ENCODE measurements around the gene KLF15. TPM values are rescaled to one million over a fixed set of nuclear protein-coding genes. Genes with fewer than 3 reads are reported as not detected.

KLF15 gene
- total RNA-seq, 1 experiment from 2014 or later = 3.3 TPM

GRCh38 chr3:126344380-126345041 lies 12.7 kb downstream of the KLF15 start:
- CTCF ChIA-PET = no interaction called here
- TF ChIP-seq, protein P1, sequence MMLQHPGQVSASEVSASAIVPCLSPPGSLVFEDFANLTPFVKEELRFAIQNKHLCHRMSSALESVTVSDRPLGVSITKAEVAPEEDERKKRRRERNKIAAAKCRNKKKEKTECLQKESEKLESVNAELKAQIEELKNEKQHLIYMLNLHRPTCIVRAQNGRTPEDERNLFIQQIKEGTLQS (IDR thresholded peaks at IDR 0.05) = no peak
- TF ChIP-seq RAD21 (IDR thresholded peaks at IDR 0.05; ENCODE audit: low read depth) (no peak), JUND (IDR thresholded peaks at IDR 0.05) (no peak), ELF1 (IDR thresholded peaks at IDR 0.05; ENCODE audit: borderline replicate concordance, low read depth) (no peak), ZNF274 (IDR thresholded peaks at IDR 0.05; ENCODE audit: low read depth, low read length) (no peak), CBX3 (IDR thresholded peaks at IDR 0.05; ENCODE audit: low read depth) (no peak), POLR2A (IDR thresholded peaks at IDR 0.05; ENCODE audit: borderline replicate concordance, extremely low read depth, insufficient read depth, insufficient read length) (no peak), EGR1 (IDR thresholded peaks at IDR 0.05; ENCODE audit: low read depth) (no peak), FOSL1 (IDR thresholded peaks at IDR 0.05; ENCODE audit: low read depth) (no peak), TCF7L2 (IDR thresholded peaks at IDR 0.05; ENCODE audit: borderline replicate concordance, extremely low read depth, insufficient read depth, insufficient read length) (no peak), SRF (IDR thresholded peaks at IDR 0.05; ENCODE audit: low read depth) (no peak)
- TF ChIP-seq, protein P2, sequence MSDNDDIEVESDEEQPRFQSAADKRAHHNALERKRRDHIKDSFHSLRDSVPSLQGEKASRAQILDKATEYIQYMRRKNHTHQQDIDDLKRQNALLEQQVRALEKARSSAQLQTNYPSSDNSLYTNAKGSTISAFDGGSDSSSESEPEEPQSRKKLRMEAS (IDR thresholded peaks at IDR 0.05) = no peak
- Histone ChIP-seq H3K27me3 (ENCODE audit: insufficient read depth, low read length) (peaks cover 4% of the 10 kb centered on the region; the same call in 1 of the 2 replicates), H3K27ac (ENCODE audit: low read depth, low read length) (no peak overlapping the region), H3K9me2 (ENCODE audit: insufficient read depth) (no peaks in the 10 kb centered on the region), H2AFZ (ENCODE audit: low read depth, low read length, poor library complexity, severe bottlenecking) (no peak overlapping the region), H3K4me2 (ENCODE audit: low read length) (no peak overlapping the region), H3K36me3 (ENCODE audit: control insufficient read depth in 1 of 2, insufficient read depth in 2 of 2, low read length in 2 of 2) (no peaks in the 10 kb centered on the region), H3K9ac (ENCODE audit: low read length) (no peak overlapping the region), H3K4me3 (replicated peaks in 1 of 2; ENCODE audit: low read depth in 1 of 2, low read length in 2 of 2) (no peak overlapping the region), H4K20me1 (ENCODE audit: insufficient read depth) (no peaks in the 10 kb centered on the region), H3K9me3 (ENCODE audit: control insufficient read depth in 1 of 2, insufficient read depth in 1 of 2, low read depth in 1 of 2, low read length in 2 of 2) (no peaks in the 10 kb centered on the region), H3K4me1 (ENCODE audit: control insufficient read depth in 1 of 2, insufficient read depth in 2 of 2, low read length in 2 of 2) (no peaks in the 10 kb centered on the region), H3K79me2 (ENCODE audit: insufficient read depth, low read length) (no peaks in the 10 kb centered on the region)
- POLR2A ChIA-PET = no interaction called here
- intact Hi-C loops (cut with micrococcal nuclease) = no loop called here
- ATAC-seq (no peak), DNase-seq (ENCODE audit: low read depth, low spot score) (no peak)
- BruUV-seq (replicated peaks) = no TSS peak
- RAD21 ChIA-PET (ENCODE audit: low non-redundant PET in 1 of 2, low total read pairs in 2 of 2, uncharacterized antibody in 2 of 2, unreplicated experiment in 2 of 2) = no interaction called here

DNA sequence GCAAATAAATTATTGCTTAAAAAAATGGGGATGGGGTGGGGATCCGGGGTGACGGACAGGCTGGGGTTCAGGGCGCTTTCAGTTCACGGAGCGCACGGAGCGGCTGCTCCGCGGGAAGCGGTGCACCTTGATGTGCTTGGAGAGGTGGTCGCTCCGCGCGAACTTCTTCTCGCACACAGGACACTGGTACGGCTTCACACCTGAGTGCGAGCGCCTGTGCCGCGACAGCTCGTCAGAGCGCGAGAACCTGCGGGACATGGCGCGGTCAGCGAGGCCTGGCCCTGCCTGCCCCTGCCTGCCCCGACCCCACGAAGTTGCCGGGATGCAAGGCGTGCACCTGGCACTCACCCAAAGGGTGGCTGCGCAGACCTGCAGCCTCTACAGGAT lies 13.6 kb downstream of the KLF15 start:
- ATAC-seq (no peak), DNase-seq (ENCODE audit: low read depth, low spot score) (no peak)
- H4K20me1 ChIP-seq (ENCODE audit: insufficient read depth) = no peaks in the 10 kb centered on the region
- no peak overlapping the region for H3K4me2 ChIP-seq (ENCODE audit: low read length)
- no peaks in the 10 kb centered on the region for H3K4me1 ChIP-seq (ENCODE audit: control insufficient read depth in 1 of 2, insufficient read depth in 2 of 2, low read length in 2 of 2)
- H3K9me2 ChIP-seq (ENCODE audit: insufficient read depth) = no peaks in the 10 kb centered on the region
- H3K36me3 ChIP-seq (ENCODE audit: control insufficient read depth in 1 of 2, insufficient read depth in 2 of 2, low read length in 2 of 2) = no peaks in the 10 kb centered on the region
- ChIA-PET POLR2A (no interaction called here), RAD21 (ENCODE audit: low non-redundant PET in 1 of 2, low total read pairs in 2 of 2, uncharacterized antibody in 2 of 2, unreplicated experiment in 2 of 2) (no interaction called here), CTCF (no interaction called here)
- intact Hi-C loops (cut with micrococcal nuclease) = no loop called here
- H3K79me2 ChIP-seq (ENCODE audit: insufficient read depth, low read length) = no peaks in the 10 kb centered on the region
- no peak overlapping the region for H3K4me3 ChIP-seq (replicated peaks in 1 of 2; ENCODE audit: low read depth in 1 of 2, low read length in 2 of 2)
- no peaks in the 10 kb centered on the region for H3K9me3 ChIP-seq (ENCODE audit: control insufficient read depth in 1 of 2, insufficient read depth in 1 of 2, low read depth in 1 of 2, low read length in 2 of 2)
- no peak overlapping the region for H3K27ac ChIP-seq (ENCODE audit: low read depth, low read length)
- H3K27me3 ChIP-seq (ENCODE audit: insufficient read depth, low read length) = peaks cover 5% of the 10 kb centered on the region
- no peak overlapping the region for H2AFZ ChIP-seq (ENCODE audit: low read depth, low read length, poor library complexity, severe bottlenecking)
- BruUV-seq (replicated peaks) = no TSS peak
- no peak overlapping the region for H3K9ac ChIP-seq (ENCODE audit: low read length)
- TF ChIP-seq CTCF (IDR thresholded peaks at IDR 0.05 in 2 of 3, conservative IDR thresholded peaks at IDR 0.05 in 1 of 3; ENCODE audit: borderline replicate concordance in 1 of 3, insufficient read depth in 1 of 3, low read depth in 2 of 3, low read length in 2 of 3) (no peak), JUND (IDR thresholded peaks at IDR 0.05) (no peak), CBX3 (IDR thresholded peaks at IDR 0.05; ENCODE audit: low read depth) (no peak), SRF (IDR thresholded peaks at IDR 0.05; ENCODE audit: low read depth) (no peak), SIN3A (IDR thresholded peaks at IDR 0.05; ENCODE audit: low read depth) (no peak), TCF7L2 (IDR thresholded peaks at IDR 0.05; ENCODE audit: borderline replicate concordance, extremely low read depth, insufficient read depth, insufficient read length) (no peak), RAD21 (IDR thresholded peaks at IDR 0.05; ENCODE audit: low read depth) (no peak)
- TF ChIP-seq, protein P3, sequence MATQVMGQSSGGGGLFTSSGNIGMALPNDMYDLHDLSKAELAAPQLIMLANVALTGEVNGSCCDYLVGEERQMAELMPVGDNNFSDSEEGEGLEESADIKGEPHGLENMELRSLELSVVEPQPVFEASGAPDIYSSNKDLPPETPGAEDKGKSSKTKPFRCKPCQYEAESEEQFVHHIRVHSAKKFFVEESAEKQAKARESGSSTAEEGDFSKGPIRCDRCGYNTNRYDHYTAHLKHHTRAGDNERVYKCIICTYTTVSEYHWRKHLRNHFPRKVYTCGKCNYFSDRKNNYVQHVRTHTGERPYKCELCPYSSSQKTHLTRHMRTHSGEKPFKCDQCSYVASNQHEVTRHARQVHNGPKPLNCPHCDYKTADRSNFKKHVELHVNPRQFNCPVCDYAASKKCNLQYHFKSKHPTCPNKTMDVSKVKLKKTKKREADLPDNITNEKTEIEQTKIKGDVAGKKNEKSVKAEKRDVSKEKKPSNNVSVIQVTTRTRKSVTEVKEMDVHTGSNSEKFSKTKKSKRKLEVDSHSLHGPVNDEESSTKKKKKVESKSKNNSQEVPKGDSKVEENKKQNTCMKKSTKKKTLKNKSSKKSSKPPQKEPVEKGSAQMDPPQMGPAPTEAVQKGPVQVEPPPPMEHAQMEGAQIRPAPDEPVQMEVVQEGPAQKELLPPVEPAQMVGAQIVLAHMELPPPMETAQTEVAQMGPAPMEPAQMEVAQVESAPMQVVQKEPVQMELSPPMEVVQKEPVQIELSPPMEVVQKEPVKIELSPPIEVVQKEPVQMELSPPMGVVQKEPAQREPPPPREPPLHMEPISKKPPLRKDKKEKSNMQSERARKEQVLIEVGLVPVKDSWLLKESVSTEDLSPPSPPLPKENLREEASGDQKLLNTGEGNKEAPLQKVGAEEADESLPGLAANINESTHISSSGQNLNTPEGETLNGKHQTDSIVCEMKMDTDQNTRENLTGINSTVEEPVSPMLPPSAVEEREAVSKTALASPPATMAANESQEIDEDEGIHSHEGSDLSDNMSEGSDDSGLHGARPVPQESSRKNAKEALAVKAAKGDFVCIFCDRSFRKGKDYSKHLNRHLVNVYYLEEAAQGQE (IDR thresholded peaks at IDR 0.05; ENCODE audit: low read depth) = no peak

Measured in HCT116 (cell line).